GM18867 (cell line): ENCODE results near the gene AMBP.

Experiments used
- ATAC-seq: cut with Tn5 transposase; IDR thresholded peaks from one replicate; pipeline ENCODE4 v1.9.1; 2021; ENCODE audit warnings: mild to moderate bottlenecking, moderate library complexity; ENCODE audit not compliant: unreplicated experiment

The AMBP gene

DNA sequence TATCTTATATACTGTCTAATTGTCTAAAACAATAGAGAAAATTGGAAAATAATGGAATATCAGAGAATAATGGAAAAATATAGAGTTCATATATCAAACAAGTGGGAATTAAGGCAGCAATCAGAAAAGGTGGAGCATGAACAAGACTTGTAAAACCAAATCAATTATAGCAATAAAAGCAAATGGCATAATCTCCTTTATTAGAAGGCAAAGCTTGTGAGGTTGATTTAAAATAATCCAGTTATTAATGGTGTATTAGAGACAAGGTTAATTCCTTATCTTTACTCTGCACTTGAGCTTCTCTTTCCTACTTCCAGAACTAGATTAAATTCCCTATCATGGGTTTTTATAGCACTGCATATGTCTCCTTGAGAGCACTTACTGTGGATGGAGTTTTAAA is 64.1 kb downstream of the AMBP start:
- ATAC-seq: no peak

DNA sequence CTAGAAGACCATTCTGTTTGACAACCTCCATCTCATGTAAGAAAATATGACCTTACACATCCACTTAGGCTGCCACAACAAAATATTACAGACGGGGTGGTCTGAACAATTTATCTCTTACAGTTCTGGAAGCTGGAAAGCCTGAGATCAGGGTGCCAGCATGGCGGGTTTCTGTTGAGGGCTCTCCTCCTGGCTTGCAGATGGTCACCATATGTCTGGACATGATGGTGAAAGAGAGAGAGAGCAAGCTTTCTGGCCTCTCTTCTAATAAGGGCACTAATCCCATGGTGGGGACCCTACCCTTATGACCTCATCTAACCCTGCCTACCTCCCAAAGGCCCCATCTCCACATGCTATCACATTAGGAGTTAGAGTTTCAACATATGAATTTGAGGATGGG is 66.0 kb downstream of the AMBP start:
- no peak for ATAC-seq

DNA sequence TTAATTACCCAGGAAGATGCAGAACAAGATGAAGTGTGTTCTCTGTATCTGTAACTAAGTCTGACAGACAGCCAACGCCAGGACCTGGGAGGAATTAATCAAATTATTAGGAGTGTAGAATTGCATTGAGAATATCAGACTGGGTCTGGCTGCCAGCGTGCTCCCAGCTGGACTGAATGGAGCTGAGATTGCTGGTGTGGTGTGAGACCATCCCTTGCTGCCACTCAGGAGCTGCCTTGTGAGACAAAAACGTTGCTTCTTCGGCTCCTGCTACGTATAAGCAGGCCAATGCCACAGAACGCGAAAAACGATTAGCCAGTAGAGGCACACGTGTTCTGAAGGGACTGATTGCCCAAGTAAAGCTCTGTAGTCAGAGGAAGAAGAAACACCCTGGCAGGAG is 66.8 kb downstream of the AMBP start:
- no peak for ATAC-seq
